ENCODE measurements around the gene PPTC7. TPM values are rescaled to one million over a fixed set of nuclear protein-coding genes. Genes with fewer than 3 reads are reported as not detected.
"Not testable (repeated sequence)": the region's sequence is repeated elsewhere in the genome, so short reads cannot be mapped to it uniquely, and the experiment has no call there.

Gene PPTC7
- polyA plus RNA-seq, 6 donors from 2014 or later: 7.1 to 21.3 (median 15.9) TPM

GRCh38 chr12:110579535-110580253 lies 3.4 kb downstream of the PPTC7 start:
- Mint-ChIP-seq H3K27me3 (no peaks in the 10 kb centered on the region), H3K36me3 (no peaks in the 10 kb centered on the region), H3K9me3 (no peaks in the 10 kb centered on the region), H3K4me3 (peak overlapping the region; percentile 9 to 96 (median 79)), H3K4me1 (peaks cover 55 to 86% (median 72%) of the 10 kb centered on the region in 3 donors), H3K27ac (peak overlapping the region in 5 of 6 donors; percentile 64 to 93 (median 90))
- no peak for ATAC-seq (ENCODE audit: low read depth in 2 of 2)
- DNase-seq: no peak

GRCh38 chr12:110578694-110579534 lies 4.2 kb downstream of the PPTC7 start:
- Mint-ChIP-seq H3K4me3 (peak overlapping the region; percentile 52 to 96 (median 79)), H3K27me3 (no peaks in the 10 kb centered on the region)
- ATAC-seq (ENCODE audit: low read depth in 2 of 2): no peak

GRCh38 chr12:110577864-110578693 lies 5.0 kb downstream of the PPTC7 start:
- Mint-ChIP-seq H3K9me3 (peaks cover 0 to under 1% (median 0%) of the 10 kb centered on the region in 7 donors), H3K27ac (peak overlapping the region; percentile 39 to 94 (median 80)), H3K4me3 (peak overlapping the region; percentile 15 to 96 (median 64)), H3K36me3 (no peaks in the 10 kb centered on the region), H3K4me1 (peaks cover 45 to 76% (median 60%) of the 10 kb centered on the region in 3 donors), H3K27me3 (no peaks in the 10 kb centered on the region)
- DNase-seq (no peak), ATAC-seq (ENCODE audit: low read depth in 2 of 2) (no peak)

More at GRCh38 chr12:110578694-110579534, 4.2 kb downstream of the PPTC7 start:
- peaks cover 53 to 78% (median 68%) of the 10 kb centered on the region in 3 donors for H3K4me1 Mint-ChIP-seq
- peak overlapping the region; percentile 39 to 93 (median 75) for H3K27ac Mint-ChIP-seq
- H3K9me3 Mint-ChIP-seq: no peaks in the 10 kb centered on the region
- no peak for DNase-seq
- no peaks in the 10 kb centered on the region for H3K36me3 Mint-ChIP-seq

GRCh38 chr12:110576504-110576903 lies 6.6 kb downstream of the PPTC7 start:
- peak overlapping the region in 3 of 8 donors; percentile 15 to 38 (median 17) for H3K4me3 Mint-ChIP-seq
- peaks cover 40 to 74% (median 55%) of the 10 kb centered on the region in 3 donors for H3K4me1 Mint-ChIP-seq
- H3K36me3 Mint-ChIP-seq: peaks cover 0 to 6% of the 10 kb centered on the region in 2 donors
- H3K27me3 Mint-ChIP-seq: no peaks in the 10 kb centered on the region
- H3K9me3 Mint-ChIP-seq: peaks cover 0 to 16% (median 11%) of the 10 kb centered on the region in 7 donors
- peak overlapping the region in 3 of 6 donors; percentile 52 to 81 (median 54) for H3K27ac Mint-ChIP-seq
- DNase-seq: no peak
- ATAC-seq (ENCODE audit: low read depth in 2 of 2): no peak

GRCh38 chr12:110575326-110575725 lies 7.8 kb downstream of the PPTC7 start:
- peaks cover 0 to 22% (median 14%) of the 10 kb centered on the region in 7 donors for H3K9me3 Mint-ChIP-seq
- ATAC-seq (ENCODE audit: low read depth in 2 of 2) (no peak), DNase-seq (no peak)
- H3K27me3 Mint-ChIP-seq: no peaks in the 10 kb centered on the region
- H3K36me3 Mint-ChIP-seq: peaks cover 0 to 6% of the 10 kb centered on the region in 2 donors
- H3K4me1 Mint-ChIP-seq: peaks cover 36 to 62% (median 43%) of the 10 kb centered on the region in 3 donors
- peak overlapping the region in 4 of 6 donors; percentile 5 to 80 (median 40) for H3K27ac Mint-ChIP-seq
- peak overlapping the region in 1 of 8 donors; percentile 51 for H3K4me3 Mint-ChIP-seq

- not testable (repeated sequence) for ATAC-seq (ENCODE audit: low read depth in 2 of 2); H3K27me3 Mint-ChIP-seq; H3K36me3 Mint-ChIP-seq; DNase-seq
- Mint-ChIP-seq H3K9me3 (peaks cover 0 to 23% (median 17%) of the 10 kb centered on the region in 7 donors), H3K4me1 (peaks cover 36 to 57% (median 40%) of the 10 kb centered on the region in 3 donors), H3K27ac (peak overlapping the region in 1 of 6 donors; percentile 33), H3K4me3 (peak overlapping the region in 1 of 8 donors; percentile 65)
Observed at GRCh38 chr12:110574717-110575230, 8.3 kb downstream of the PPTC7 start.

- H3K9me3 Mint-ChIP-seq: peaks cover 0 to 28% (median 22%) of the 10 kb centered on the region in 7 donors
- DNase-seq (no peak), ATAC-seq (ENCODE audit: low read depth in 2 of 2) (no peak)
- H3K4me1 Mint-ChIP-seq: peaks cover 30 to 50% (median 33%) of the 10 kb centered on the region in 3 donors
- no peak overlapping the region for H3K27ac Mint-ChIP-seq
- H3K36me3 Mint-ChIP-seq: peaks cover 7 to 15% of the 10 kb centered on the region in 2 donors
- no peaks in the 10 kb centered on the region for H3K27me3 Mint-ChIP-seq
- H3K4me3 Mint-ChIP-seq: no peak overlapping the region
Observed at GRCh38 chr12:110574044-110574443, 9.1 kb downstream of the PPTC7 start.

GRCh38 chr12:110570798-110571197 lies 12.3 kb downstream of the PPTC7 start:
- H3K4me3 Mint-ChIP-seq; ATAC-seq (ENCODE audit: low read depth in 2 of 2); DNase-seq; H3K27me3 Mint-ChIP-seq: not testable (repeated sequence)
- Mint-ChIP-seq H3K9me3 (peaks cover 0 to 30% (median 22%) of the 10 kb centered on the region in 7 donors), H3K4me1 (peaks cover 25 to 50% (median 30%) of the 10 kb centered on the region in 3 donors), H3K36me3 (peaks cover 7 to 15% of the 10 kb centered on the region in 2 donors), H3K27ac (peak overlapping the region in 1 of 6 donors; percentile 42)

- not testable (repeated sequence) for ATAC-seq (ENCODE audit: low read depth in 2 of 2); H3K4me3 Mint-ChIP-seq; DNase-seq; H3K27me3 Mint-ChIP-seq
- Mint-ChIP-seq H3K9me3 (peaks cover 0 to 30% (median 22%) of the 10 kb centered on the region in 7 donors), H3K4me1 (peaks cover 24 to 50% (median 35%) of the 10 kb centered on the region in 3 donors), H3K27ac (peak overlapping the region in 2 of 6 donors; percentile 41 to 57), H3K36me3 (peaks cover 7 to 15% of the 10 kb centered on the region in 2 donors)
Observed at GRCh38 chr12:110569838-110570237, 13.3 kb downstream of the PPTC7 start.

- peaks cover 23 to 59% (median 42%) of the 10 kb centered on the region in 3 donors for H3K4me1 Mint-ChIP-seq
- no peak overlapping the region for H3K27ac Mint-ChIP-seq
- H3K9me3 Mint-ChIP-seq: peaks cover 0 to 30% (median 22%) of the 10 kb centered on the region in 7 donors
Observed at GRCh38 chr12:110568752-110569151, 14.4 kb downstream of the PPTC7 start.

GRCh38 chr12:110566993-110567392 lies 16.1 kb downstream of the PPTC7 start:
- no peak for DNase-seq
- peak overlapping the region in 3 of 8 donors; percentile 8 to 59 (median 14) for H3K4me3 Mint-ChIP-seq
- H3K4me1 Mint-ChIP-seq: peaks cover 25 to 70% (median 56%) of the 10 kb centered on the region in 3 donors
- no peak for ATAC-seq (ENCODE audit: low read depth in 2 of 2)
- H3K9me3 Mint-ChIP-seq: peaks cover 0 to 22% (median 15%) of the 10 kb centered on the region in 7 donors
- H3K36me3 Mint-ChIP-seq: peaks cover 7 to 14% of the 10 kb centered on the region in 2 donors
- H3K27ac Mint-ChIP-seq: peak overlapping the region in 4 of 6 donors; percentile 41 to 93 (median 84)
- H3K27me3 Mint-ChIP-seq: no peaks in the 10 kb centered on the region

More at GRCh38 chr12:110568752-110569151, 14.4 kb downstream of the PPTC7 start:
- ATAC-seq (ENCODE audit: low read depth in 2 of 2): no peak
- H3K36me3 Mint-ChIP-seq: peaks cover 7 to 15% of the 10 kb centered on the region in 2 donors
- no peak for DNase-seq
- H3K27me3 Mint-ChIP-seq: no peaks in the 10 kb centered on the region
- peak overlapping the region in 1 of 8 donors; percentile 16 for H3K4me3 Mint-ChIP-seq
